Measurements from ENCODE around the gene ADGRV1.
"Not testable (repeated sequence)": the region's sequence is repeated elsewhere in the genome, so short reads cannot be mapped to it uniquely, and the experiment has no call there.

ADGRV1 gene

GRCh38 chr5:90921418-90921973, 362.9 kb downstream of the ADGRV1 start:
- no peak for DNase-seq

- DNase-seq: not testable (repeated sequence)
Measured at GRCh38 chr5:90924222-90924621, 365.6 kb downstream of the ADGRV1 start.

- DNase-seq: not testable (repeated sequence)
Measured at GRCh38 chr5:90929013-90929839, 370.6 kb downstream of the ADGRV1 start.

DNA sequence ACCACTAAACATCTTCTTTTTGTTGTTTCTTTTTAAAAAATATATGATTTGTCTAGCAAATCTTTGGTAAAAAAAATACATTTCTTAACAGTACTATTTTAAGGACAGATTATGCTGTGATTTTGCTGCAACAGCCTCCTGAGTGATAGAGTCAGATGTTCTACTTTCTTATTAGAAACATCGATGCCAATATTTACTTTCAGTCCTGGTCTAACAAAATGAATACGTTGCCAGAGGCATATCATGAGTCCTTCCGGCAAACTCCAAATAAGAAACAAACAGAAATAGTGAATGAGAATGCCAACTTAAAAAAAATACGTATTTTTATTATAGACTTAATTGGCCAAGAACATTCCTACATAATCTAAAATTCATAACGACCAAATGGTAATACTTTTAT, 371.5 kb downstream of the ADGRV1 start:
- no peak for DNase-seq

- DNase-seq: no peak
Measured at GRCh38 chr5:90930756-90931431, 372.3 kb downstream of the ADGRV1 start.

DNA sequence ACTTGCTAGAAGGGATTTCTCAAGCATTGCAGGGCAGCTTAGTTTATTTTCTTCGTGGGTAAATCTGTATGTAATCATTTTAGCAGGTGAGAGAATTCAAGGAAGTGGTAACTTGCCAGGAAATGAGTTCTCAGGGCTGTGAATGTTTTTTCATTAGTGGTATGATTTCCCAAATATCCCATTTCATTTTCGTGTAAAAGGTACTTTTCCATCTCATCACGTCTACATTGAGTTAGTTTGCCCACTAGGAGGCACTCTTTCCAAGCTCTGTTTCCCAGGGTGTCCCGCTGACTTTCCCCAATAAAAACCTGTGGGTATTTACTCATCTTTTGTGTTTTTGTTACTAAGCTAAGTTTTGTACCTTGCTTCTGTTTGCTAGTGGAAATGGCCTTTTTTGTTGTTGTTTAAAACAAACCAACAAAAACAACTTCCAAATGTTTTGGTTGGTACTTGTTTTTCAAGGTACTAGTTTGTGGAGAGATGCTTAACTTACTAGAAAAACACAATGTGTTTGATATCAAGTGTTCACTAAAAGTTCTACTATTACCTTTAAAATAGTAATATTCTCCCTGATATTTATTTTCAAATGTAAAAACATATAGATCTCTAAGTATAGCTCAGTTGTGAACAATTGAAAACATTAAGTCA, 373.6 kb downstream of the ADGRV1 start:
- peak; percentile 43 for DNase-seq

DNA sequence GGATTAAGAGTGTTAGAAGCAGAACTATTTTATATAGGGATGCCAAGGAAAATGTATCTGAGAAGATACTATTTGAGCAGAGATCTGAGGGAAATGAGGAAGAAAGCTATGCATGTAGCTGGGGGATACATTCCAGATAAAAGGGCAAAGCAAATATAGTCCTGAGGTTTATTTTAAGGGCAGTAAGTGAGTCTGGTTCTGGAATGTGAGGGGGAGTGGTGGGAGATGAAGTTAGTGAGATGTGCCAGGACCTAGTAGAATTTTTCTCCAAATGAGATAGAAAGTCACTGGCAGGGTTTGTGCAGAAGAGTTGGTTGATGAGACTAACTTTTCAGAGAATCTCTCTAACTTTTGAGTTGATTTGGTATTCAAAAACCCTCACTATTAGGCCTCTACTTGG, 374.7 kb downstream of the ADGRV1 start:
- DNase-seq: no peak

- DNase-seq: no peak
Measured at GRCh38 chr5:90934091-90934719, 375.6 kb downstream of the ADGRV1 start.

- DNase-seq: no peak
Measured at GRCh38 chr5:90934738-90935137, 376.1 kb downstream of the ADGRV1 start.

- DNase-seq: no peak
Measured at GRCh38 chr5:90939211-90939610, 380.6 kb downstream of the ADGRV1 start.

DNA sequence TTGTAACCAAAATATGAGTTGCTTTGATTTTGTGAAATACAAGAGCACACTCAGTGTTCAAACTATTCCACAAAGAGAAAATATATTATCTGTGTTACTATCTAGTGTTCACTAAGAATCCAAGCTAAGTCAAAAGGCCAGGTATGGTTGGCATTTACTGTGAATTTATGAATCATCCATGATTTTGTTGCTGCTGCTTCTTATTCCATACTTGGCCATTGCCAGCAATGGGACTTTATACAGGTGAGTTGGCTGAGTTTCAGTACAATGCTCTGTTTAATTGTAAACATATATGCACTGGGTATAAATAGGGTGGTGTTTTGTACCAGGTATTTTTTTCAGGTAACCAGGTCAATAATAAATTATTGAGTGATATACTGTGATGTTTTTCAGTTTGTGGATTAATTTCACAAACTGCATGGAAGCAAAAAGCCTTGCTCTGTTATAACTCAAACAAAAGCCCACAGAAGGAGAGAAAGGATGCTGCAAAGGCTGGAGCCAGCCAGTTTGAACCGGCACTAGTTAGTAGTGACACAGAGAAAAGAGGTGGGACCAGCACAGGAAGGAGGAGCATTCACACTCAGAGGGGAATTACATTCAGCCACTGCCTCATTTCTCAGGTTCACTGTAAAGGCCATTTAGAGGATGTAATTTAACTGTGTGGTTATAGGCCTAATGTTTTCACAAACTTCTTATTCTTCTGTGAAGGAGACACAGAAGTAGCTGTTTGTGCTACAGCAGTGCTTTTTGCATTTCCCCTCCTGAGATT, 381.8 kb downstream of the ADGRV1 start:
- DNase-seq: no peak

DNA sequence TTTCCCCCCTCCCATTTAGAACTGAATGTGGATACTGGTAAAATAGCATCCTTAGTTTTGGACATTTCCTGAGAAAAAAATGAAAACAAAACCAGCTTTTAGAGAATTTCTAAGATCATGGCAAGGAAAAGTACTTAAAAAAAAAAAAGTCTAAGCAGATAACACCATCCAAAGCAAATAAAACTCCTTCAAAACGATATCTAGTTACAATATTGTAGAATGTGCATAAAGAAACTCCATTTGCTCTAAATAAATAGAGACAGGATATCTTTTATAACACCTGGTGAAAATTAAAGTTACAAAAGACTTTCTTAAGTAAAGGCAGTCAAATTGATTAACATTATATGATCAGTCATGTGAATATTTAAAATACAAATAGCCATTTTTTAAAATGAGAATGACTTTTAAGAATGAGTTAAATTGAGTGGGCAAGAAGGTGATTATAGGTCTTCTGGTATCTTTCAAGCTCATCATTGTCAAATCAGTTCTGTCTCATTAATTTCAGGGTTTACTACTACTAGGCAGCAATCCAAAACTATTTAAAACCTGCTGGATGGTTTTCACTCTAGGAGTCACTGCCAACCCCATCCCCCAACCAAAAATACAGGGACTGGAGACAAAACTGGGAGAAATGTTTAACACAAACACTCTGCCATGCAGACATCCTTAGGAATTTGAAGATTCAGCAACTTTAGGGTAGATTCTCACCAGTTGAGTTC, 382.6 kb downstream of the ADGRV1 start:
- DNase-seq: no peak

DNA sequence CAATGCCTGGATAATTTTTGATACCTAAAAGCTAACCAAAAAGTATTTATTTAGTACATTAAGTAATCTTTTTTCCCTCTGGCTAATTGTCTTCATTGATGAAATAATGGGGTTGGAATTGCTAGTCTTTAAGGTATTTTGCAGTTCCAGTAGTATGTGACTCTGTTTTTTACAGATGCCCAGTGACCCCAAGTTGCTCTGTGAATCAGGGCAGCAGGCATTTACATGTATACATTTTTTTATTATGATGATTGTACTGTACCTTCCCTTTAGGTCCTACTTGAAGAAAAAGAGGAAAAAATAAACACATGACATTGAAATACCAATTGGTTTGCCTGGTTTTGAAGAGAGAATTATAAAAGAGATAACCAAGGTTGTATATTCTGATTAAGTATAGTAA, 385.5 kb downstream of the ADGRV1 start:
- DNase-seq: no peak

GRCh38 chr5:90947667-90948066, 389.1 kb downstream of the ADGRV1 start:
- no peak for DNase-seq

DNA sequence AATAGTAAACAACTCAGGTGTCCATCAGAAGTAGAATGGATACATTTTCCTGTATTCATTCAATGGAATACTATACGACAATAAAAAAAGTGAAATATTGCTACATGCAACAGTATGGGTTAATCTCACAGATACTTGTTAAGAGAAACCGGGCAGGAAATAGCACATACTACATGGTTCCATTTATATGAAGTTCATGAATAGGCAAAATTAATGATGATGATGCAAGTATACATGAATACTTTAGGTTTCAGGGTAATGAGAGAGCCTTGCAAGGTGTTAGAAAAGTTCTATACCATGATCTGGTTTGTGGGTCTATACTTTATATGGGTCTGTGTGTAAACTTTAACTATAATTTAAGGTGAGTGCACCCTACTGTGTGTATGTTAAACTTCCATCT, 390.4 kb downstream of the ADGRV1 start:
- no peak for DNase-seq

DNA sequence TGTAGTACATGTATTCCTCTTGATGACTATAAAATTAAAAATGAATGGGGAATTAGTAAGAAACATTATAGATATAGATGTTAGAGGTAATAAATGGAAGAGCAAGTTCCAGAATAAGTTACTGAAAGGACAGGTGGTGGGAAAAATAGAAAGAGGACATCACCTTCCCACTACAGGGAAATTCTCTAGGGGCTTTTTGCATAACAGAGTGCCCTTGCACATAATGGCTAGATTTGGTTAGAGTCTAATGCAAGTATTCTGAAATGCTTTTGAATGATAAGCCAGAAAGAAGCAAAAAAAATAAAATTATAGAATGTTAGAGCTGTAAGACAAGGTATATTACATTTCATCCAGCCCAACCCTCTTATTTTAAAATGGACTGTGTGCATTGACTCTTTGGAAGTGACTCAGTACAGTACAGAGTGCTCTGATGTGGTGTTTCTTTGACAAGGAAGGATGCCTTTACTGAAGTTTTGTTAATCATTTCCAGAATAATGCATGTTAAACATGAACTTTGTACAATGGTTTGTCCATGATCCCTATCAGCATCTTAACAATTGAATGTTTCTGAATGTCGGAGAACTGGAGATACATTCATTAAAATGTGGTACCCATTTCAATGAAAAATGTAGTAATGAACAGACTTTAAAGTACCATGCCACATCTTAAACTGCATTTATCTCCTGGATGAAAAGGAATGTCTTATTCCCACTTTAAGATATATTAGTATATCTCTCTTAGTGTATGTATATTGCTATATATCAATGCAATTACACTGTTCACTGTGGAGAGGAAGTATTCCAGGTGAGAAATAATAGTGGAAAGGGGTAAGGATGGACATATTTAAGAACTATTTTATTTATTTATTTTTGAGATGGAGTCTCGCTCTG, 391.1 kb downstream of the ADGRV1 start:
- no peak for DNase-seq

GRCh38 chr5:90955001-90955635, 396.5 kb downstream of the ADGRV1 start:
- no peak for DNase-seq

DNA sequence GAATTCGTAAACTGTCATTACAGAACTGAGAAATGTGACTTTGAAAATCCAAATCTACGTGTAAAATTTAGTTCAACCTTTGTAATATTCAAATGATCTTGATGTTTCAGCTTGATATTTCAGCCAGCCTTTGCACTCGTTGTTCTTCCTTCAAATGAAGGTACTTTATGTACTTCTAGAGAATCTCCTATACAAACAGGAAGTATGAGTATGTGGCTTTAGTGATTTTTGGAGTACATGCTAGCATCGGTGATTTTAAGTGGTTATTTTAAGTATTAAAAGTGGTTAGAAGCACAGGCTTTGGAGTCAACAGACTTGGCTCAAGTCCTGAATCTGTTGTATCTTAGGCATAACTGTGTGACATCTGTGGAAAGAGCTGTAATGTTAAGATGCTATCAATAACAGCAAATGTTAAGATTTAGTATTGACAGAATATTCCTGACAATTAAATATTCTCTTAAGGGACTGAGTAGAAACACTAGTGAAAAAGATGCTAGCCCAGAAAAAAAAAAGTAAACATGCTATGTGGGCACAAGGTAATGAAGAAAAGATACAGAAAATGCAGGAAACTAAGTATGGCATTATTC, 398.0 kb downstream of the ADGRV1 start:
- DNase-seq: no peak

DNA sequence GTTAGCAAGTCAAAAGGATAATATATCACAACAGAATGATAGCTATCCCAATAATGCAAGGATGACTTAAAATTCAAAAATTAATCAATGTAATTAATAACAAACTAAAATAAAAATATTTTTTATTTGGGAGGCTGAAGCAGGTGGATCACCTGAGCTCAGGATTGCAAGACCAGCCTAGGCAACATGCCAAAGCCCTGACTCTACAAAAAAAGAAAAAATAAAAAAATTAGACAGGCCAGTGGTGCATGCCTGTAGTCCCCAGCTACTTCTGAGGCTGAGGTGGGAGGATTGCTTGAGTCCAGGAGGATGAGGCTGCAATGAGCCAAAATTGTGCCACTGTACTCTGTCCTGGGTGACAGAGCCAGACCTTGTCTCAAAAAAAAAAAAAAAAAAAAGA, 399.3 kb downstream of the ADGRV1 start:
- DNase-seq: no peak

DNA sequence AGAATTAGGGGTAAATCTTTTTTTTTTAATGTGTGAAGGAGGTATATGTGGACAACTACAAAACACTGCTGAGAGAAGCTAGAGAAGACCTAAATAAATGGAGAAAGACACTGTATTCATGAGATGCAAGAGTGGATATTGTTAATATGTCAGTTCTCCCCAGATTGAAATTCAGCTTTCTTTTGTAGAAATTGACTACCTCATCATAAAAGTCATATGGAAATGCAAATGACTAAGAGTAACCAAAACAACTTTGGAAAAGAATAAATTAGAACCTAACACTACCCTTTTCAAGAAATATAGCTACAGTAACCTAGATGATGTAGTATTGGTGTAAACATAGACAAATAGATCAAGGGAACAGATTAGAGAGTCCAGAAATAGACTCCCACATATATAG, 400.7 kb downstream of the ADGRV1 start:
- DNase-seq: no peak

All from hematopoietic multipotent progenitor cell treated with erythropoietin and hydrocortisone succinate and interleukin-3 and kit ligand, for 8 days (in vitro differentiated cells).